HG03025 (cell line): Measurements from ENCODE around the gene ZNF524.

Source experiments
- ATAC-seq: cut with Tn5 transposase; IDR thresholded peaks from one replicate; pipeline ENCODE4 v1.9.1; 2021; ENCODE audit warnings: mild to moderate bottlenecking, moderate library complexity; ENCODE audit not compliant: unreplicated experiment, low FRiP score

Gene ZNF524

DNA sequence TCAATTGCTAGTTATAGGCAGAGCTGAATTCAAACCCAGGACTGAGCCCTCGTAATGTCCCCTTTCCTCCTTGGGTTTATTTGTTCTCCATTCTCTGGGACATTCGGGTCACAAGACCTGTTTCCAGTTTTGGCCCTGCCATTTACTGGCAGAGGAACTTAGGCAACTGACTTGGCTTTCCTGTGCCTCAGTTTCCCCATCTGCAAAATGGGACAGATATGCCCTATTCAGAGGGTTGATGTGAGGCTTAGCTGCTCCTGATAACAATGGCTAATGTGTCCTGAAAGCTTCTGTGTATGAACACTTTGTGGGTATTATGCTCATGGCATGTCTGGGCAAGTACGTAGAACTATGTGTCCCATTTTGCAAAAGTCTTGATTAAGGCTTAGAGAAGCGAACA lies 996 bp downstream of the ZNF524 start:
- ATAC-seq, result no peak

DNA sequence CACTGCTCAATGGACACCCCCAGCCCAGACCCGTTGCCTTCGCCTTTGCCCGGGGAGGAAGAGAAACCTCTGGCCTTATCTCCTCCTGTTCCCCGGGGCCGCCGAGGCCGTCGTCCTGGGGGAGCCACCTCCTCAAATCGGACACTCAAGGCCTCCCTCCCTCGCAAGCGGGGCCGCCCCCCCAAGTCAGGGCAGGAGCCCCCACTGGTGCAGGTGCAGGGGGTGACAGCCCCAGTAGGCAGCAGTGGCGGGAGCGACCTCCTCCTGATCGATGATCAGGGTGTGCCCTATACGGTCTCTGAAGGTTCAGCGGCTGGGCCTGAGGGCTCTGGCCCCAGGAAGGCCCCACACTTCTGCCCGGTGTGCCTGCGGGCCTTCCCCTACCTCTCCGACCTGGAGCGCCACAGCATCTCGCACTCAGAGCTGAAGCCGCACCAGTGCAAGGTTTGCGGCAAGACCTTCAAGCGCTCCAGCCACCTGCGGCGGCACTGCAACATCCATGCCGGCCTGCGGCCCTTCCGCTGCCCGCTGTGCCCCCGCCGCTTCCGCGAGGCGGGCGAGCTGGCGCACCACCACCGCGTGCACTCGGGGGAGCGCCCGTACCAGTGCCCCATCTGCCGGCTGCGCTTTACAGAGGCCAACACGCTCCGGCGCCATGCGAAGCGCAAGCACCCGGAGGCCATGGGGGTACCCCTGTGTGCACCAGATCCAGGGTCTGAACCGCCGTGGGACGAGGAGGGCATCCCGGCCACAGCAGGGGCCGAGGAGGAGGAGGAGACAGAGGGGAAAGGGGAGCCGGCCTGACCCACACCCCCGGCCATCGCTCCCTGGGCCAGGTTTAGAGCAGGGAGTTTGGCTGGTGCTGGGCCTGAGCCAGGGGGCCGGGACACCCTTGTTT lies 2.3 kb downstream of the ZNF524 start:
- no peak for ATAC-seq

DNA sequence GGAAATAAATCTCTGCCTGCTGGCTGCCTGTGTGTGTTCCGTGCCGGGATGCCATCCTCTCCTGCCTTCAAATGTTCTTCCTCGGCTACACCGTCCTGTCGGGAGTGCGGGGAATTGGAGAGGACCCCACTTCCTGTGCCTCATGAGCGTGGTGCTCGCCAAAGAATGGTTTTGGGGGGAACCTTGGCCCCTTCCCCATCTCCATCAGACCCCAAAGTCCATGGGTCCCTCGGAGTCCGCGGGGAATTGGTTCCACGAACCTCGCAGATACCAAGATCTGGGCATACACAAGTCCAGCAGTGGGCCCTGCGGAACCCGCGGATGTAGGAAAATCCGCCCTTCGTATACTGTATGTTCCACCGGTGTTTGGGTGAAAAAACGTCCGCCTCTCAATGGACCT lies 3.0 kb downstream of the ZNF524 start:
- ATAC-seq, result no peak

DNA sequence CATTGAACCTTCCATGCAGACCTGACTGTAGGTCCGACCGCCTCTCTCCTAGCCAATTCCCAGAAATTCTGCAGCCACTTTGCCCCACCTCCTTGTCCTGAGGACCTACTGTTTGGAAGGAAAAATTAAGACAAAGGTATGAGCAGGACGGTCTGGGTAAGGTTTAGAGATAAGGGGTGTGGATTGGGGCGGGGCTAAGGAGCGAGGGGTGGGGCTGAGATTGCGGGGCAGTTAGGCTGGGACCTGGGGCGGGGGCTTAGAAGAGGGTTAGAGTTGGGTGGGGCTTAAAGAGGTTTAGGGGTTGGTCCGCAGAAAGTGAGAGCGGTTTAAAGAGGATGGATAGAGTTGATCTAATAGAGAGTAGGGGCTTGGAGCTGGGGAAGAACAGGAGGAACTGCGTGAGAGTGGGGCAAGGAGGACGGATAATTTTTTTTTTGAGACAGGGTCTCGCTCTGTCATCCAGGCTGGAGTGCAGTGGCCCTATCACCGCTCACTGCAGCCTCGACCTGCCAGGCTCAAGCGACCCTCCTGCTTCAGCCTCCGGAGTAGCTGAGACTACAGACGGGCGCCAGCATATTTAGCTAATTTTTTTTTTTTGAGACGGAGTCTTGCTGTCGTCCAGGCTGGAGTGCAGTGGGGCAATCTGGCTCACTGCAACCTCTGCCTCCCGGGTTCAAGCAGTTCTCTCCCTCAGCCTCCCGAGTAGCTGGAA lies 3.6 kb downstream of the ZNF524 start:
- no peak for ATAC-seq

DNA sequence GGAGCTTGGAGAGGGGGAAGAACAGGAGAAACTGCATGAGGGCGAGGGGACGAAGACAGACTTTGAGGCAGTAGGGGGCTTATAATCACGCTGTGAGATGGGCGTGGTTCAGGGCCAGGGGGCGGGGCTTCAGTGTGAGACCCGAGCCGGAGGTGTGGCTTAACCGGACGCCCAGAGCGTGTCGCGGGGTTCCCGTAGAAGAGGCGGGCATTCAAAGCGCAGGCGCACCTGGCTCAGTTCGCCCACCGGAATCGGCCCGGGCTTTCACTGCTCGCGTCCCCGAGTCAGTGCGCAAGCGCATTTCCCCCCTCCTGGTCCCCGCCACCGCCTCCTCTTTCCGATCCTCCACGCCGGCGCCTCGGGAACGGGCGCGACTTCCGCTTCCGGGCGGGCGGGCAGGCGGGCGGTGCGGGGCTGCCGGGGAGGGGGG lies 5.1 kb downstream of the ZNF524 start:
- ATAC-seq, result peak; percentile 81

DNA sequence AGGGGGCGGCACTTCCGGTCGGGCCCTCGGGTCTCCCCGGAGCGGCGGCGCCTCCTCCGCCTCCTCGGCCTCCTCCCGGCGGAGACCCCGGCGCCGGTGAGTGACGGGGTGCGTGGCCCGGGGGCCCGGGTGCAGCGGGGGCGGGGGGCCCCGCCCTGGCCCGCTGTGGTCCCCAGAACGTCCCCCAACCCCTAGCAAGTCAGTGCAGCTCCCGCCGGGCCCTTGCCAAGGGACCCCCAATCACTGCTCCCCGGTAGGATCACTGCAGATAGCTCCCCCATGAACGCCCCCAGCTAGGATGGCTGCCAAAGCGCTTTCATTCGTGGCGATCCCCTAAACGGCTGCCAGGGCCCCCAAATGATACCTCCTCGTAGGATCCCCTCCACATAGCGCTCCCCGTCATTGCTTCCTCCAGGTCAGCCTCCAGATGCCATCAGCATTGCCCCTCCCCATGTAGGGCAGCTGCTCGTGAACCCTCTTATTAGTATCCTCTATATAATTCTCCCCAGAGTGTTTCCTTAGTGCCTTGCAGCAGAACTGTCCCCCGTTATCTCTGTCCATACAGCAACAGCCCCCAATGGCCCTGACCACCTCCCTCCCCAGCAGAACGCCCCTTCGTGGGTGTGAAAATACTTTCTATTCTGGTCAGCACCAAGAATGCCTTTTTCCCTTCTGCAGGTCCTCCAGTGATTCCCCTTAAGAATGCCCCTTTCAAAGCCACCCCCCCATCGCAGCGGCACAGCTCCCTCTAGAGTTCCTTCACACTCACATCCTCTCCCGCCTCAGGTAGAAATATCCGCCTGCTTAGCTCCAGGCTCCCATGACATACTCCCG lies 5.8 kb downstream of the ZNF524 start, which contains the start of gene ZNF865:
ZNF865 (plus strand) TSS at position 11 of the 834 bp plus-strand sequence. CDS start 7,972 bp downstream, outside the sequence.
- ATAC-seq, result peak; percentile 1

DNA sequence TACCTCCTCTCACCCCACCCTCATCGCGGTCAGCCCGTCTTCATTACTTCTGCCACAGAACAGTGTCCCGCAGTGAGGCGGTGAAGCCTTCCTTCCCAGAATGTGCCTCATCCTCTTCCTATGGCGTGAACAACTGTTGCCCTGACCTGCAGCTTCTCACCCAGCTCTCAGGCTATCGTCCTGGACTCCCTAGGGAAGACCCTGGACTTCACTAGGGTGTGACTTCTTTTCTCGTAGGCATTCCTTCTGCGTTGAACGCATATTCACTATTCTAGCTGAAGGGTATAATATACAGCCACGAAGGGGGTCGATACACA lies 6.3 kb downstream of the ZNF524 start:
- no peak for ATAC-seq

DNA sequence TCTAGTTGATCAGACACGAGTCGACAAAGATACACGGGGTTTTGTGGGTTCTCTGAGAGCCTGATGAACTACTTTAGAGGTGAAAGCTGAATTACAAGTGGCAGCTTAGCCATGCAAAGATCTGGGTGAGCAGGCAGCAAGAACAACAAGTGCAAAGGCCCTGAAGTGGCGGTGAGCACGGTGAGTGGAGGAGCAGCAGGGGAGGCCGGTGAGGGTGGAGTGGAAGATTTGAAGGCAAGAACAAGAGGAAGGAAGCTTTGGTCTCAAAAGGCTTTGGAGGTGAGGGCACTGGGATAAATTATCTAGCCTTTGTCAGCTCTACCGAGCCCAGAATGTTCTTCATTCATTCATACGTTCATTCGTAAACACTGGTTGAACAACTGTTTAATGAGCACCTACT lies 6.7 kb downstream of the ZNF524 start:
- no peak for ATAC-seq

DNA sequence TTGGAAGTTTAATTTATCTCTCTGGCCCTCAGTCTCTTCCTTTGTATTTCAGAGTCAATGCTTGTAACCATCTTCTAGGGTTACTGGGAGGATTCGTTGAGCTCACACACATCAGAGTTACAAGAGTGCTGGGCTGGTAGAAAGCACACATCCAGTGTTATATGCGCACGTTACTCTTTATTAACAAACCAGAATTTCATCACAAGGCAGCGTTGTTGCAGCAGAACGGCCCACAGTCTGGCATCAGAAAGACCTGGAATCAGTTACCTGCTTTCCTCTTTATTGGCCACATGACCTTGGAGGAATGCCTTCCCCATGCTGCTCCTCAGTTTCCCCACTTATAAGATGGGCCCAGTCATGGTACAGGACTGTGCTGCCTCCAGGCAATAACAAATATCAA lies 9.2 kb downstream of the ZNF524 start:
- no peak for ATAC-seq

DNA sequence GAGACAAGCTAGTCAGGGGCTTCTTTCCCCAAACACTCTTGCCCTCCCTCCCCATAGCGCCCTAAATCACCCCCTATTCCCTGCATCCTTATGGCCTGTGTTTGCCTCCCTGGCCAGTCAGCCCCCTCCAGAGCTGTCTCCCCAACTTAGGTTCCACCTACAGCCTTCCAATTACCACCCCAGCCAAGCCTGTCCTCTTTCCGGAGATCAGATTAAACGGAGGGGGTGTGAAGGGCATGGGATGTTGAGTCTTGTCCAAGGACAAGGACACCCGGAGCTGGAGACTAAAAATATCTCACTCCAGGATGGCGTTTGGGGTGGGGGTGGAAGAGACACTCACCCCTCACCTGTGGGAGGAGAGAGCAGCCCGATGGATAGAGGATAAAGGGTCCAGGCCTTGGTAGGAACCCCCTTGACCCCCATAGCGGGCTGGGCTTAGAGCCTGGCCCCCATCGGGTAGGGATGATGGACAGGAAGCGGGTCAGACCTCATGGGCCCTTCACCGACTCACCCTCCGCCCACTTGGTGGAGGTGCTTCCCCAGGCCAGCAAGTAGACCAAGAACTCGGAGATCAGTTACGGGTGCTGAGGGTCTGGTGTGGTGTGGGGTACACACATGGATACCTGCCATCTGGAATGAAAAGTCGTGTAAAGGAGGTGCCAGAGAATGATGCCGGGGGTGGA lies 11.4 kb downstream of the ZNF524 start:
- no peak for ATAC-seq

DNA sequence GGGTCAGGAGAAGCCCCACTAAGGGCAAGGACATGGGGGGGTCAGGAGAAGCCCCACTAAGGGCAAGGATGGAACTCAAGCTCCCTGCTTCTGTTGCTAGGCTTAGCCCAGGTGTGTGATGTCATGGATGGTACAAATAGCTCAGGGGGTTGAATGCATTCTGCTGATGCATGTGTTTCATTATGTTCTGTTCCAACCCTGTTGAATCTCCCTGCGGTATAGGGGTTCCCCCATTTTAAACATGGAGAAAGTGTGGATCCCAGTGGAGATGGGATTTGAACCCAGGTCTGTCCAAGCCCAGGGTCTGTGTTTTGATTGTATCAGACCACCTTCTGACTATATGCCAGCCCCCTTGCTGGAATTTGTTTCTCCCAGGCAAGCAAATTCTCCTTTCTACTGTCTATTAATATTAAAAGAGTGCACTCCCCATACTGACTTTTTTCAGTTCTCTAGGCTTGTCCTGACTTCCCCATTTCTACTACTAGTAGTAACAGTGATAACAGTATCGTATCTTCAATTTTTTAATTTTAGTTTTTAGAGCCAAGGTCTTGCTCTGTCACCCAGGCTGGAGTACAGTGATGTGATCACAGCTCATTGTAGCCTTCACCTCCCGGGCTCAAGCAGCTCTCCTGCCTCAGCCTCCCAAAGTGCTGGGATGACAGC lies 12.0 kb downstream of the ZNF524 start:
- ATAC-seq, result no peak

DNA sequence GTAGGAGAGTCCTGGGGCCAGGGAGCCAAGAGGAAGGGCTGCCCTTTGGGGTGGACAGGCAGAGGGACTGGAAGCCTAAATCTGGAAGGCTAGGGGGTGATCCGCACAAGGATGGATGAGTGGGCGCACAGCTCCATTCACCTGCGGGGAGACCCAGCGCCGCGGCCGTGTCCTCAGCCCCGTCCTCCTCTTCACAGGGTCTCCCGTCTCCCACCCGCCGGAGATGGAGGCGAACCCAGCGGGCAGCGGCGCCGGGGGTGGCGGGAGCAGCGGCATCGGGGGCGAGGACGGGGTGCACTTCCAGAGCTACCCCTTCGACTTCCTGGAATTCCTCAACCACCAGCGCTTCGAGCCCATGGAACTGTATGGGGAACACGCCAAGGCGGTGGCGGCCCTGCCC lies 13.3 kb downstream of the ZNF524 start:
- ATAC-seq, result no peak

DNA sequence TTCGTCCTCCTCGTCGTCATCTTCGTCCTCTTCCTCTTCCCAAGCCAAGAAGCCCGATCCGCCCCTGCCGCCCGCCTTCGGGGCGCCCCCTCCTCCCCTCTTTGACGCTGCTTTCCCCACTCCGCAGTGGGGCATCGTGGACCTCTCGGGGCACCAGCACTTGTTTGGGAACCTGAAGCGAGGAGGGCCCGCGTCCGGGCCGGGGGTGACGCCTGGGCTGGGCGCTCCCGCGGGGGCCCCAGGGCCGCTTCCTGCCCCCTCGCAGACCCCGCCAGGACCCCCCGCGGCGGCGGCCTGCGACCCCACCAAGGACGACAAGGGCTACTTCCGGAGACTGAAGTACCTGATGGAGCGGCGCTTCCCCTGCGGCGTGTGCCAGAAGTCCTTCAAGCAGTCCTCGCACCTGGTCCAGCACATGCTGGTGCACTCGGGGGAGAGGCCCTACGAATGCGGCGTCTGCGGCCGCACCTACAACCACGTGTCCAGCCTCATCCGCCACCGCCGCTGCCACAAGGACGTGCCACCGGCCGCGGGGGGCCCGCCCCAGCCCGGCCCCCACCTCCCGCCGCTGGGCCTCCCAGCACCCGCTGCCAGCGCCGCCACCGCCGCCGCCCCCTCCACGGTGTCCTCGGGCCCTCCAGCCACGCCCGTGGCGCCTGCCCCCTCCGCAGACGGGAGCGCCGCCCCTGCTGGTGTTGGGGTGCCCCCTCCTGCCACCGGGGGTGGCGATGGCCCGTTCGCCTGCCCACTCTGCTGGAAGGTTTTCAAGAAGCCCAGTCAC lies 14.0 kb downstream of the ZNF524 start:
- ATAC-seq, result no peak

DNA sequence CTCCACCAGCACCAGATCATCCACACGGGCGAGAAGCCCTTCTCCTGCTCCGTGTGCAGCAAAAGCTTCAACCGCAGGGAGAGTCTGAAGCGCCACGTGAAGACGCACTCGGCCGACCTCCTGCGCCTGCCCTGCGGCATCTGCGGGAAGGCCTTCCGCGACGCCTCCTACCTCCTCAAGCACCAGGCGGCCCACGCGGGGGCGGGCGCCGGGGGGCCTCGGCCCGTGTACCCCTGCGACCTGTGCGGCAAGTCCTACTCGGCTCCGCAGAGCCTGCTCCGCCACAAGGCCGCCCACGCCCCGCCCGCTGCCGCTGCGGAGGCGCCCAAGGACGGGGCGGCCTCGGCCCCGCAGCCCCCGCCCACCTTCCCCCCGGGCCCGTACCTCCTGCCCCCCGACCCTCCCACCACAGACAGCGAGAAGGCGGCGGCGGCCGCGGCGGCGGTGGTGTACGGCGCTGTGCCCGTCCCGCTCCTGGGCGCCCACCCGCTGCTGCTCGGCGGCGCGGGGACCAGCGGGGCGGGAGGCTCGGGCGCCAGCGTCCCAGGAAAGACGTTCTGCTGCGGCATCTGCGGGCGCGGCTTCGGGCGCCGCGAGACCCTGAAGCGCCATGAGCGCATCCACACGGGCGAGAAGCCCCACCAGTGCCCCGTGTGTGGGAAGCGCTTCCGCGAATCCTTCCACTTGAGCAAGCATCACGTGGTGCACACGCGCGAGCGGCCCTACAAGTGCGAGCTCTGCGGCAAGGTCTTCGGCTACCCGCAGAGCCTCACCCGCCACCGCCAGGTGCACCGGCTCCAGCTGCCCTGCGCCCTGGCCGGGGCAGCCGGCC lies 14.8 kb downstream of the ZNF524 start:
- ATAC-seq, result no peak

DNA sequence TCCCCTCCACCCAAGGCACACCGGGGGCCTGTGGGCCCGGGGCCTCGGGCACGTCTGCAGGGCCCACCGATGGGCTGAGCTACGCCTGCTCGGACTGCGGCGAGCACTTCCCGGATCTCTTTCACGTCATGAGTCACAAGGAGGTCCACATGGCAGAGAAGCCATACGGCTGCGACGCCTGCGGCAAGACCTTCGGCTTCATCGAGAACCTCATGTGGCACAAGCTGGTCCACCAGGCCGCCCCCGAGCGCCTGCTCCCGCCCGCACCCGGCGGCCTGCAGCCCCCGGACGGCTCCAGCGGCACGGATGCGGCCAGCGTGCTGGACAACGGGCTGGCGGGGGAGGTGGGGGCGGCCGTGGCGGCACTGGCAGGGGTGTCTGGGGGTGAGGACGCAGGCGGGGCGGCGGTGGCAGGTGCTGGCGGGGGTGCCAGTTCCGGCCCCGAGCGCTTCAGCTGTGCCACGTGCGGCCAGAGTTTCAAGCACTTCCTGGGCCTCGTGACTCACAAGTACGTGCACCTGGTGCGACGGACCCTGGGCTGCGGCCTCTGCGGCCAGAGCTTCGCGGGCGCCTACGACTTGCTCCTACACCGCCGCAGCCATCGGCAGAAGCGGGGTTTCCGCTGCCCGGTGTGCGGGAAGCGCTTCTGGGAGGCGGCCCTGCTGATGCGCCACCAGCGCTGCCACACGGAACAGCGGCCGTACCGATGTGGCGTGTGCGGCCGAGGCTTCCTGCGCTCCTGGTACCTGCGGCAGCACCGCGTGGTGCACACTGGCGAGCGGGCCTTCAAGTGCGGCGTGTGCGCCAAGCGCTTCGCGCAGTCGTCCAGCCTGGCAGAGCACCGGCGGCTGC lies 15.7 kb downstream of the ZNF524 start:
- no peak for ATAC-seq

DNA sequence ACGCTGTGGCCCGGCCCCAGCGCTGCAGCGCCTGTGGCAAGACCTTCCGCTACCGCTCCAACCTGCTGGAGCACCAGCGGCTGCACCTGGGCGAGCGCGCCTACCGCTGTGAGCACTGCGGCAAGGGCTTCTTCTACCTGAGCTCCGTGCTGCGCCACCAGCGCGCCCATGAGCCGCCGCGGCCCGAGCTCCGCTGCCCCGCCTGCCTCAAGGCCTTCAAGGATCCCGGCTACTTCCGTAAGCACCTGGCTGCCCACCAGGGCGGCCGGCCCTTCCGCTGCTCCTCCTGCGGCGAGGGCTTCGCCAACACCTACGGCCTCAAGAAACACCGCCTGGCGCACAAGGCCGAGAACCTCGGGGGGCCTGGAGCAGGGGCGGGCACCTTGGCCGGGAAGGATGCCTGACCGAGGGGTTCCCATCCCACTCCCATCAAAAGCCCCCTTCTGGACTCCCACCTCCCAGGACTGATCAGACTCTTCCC lies 16.3 kb downstream of the ZNF524 start:
- ATAC-seq, result no peak

DNA sequence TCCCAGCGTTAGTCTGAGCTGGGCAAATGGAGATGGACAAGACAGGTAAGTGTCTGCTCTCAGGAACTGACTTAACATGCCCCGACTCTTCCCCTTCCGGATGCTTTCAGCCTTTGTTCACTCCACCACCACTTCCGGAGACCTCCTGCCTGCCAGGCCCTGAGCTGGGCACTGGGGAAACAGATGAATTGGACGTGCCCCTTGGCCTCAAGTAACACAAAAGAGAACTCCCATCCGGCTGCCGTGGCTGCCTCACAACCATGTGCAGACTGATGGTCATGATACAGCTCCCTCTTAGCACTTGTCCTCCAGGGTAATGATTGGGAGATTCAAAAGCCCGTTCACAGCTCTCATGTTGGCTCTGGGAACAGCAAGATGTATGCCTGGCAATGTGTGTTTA lies 17.3 kb downstream of the ZNF524 start:
- ATAC-seq, result no peak
